NCI-H146 (cell line): ENCODE data around the gene INTS4.
A peak's percentile ranks its signal among the peaks of the same experiment; 100 is the strongest.
"Not testable (repeated sequence)": the region's sequence is repeated elsewhere in the genome, so short reads cannot be mapped to it uniquely, and the experiment has no call there.

Experiments used
- DNase-seq: peaks from one replicate; lab custom pipeline; 2025; lab: John Stamatoyannopoulos, UW

INTS4 gene

GRCh38 chr11:77958583-77959177, 35.8 kb downstream of the INTS4 start:
- not testable (repeated sequence) for DNase-seq

GRCh38 chr11:77943296-77943695, 51.2 kb downstream of the INTS4 start:
- DNase-seq: not testable (repeated sequence)

GRCh38 chr11:77942465-77942864, 52.0 kb downstream of the INTS4 start:
- not testable (repeated sequence) for DNase-seq

DNA sequence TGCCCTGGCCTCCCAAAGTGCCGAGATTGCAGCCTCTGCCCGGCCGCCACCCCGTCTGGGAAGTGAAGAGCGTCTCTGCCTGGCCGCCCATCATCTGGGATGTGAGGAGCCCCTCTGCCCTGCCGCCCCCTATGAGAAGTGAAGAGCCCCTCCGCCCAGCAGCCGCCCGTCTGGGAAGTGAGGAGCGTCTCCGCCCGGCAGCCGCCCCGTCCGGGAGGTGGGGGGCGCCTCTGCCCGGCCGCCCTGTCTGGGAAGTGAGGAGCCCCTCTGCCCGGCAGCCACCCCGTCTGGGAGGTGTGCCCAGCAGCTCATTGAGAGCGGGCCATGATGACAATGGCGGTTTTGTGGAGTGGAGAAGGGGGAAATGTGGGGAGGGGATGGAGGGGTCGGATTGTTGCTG, 60.9 kb downstream of the INTS4 start:
- DNase-seq: not testable (repeated sequence)

- not testable (repeated sequence) for DNase-seq
Measured at GRCh38 chr11:77930334-77931208, 63.9 kb downstream of the INTS4 start.

GRCh38 chr11:77917713-77918112, 76.8 kb downstream of the INTS4 start:
- not testable (repeated sequence) for DNase-seq

DNA sequence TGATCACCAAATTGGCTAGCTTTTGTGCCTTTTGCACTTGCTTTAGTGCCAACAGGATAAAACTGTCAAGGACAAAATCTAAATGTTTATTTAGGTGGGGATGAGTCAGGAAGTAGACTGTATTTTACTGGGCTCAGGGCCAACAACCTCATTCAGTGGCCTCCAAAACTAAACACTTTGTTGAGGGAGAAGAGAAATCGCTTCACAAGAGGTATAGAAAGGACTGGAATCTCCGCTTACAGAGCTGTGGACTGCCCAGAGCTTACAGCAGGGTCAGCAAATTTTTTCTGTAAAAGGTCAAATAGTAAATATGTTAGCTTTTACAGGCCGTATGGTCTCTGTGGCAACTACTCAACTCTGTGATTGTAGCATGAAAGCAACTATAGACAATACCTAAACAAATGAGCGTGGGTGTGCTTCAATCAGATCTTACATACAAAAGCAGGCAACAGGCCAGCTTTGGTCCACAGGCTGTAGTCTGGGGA, 80.1 kb downstream of the INTS4 start:
- DNase-seq: peak; percentile 65

GRCh38 chr11:77913608-77914306, 80.7 kb downstream of the INTS4 start:
- not testable (repeated sequence) for DNase-seq

GRCh38 chr11:77910828-77911227, 83.6 kb downstream of the INTS4 start:
- not testable (repeated sequence) for DNase-seq

DNA sequence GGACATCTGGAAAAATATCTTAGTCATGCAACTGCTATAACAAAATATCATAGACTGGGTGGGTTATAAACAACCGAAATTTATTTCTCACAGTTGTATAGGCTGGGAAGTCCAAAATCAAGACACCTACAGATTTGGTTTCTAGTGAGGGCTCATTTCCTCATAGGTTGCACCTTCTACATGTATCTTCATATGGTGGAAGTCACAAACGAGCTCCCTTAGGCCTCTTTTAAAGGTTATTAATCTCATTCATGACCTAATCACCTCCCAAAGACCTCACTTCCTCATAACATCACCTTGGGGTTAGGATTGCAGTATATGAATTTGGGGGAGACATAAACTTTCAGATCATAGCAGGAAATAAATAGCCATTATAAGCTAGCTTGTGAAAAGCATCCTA, 85.2 kb downstream of the INTS4 start:
- DNase-seq: no peak

- no peak for DNase-seq
Measured at GRCh38 chr11:77908835-77909234, 85.6 kb downstream of the INTS4 start.

- DNase-seq: not testable (repeated sequence)
Measured at GRCh38 chr11:77894949-77895348, 99.5 kb downstream of the INTS4 start.

DNA sequence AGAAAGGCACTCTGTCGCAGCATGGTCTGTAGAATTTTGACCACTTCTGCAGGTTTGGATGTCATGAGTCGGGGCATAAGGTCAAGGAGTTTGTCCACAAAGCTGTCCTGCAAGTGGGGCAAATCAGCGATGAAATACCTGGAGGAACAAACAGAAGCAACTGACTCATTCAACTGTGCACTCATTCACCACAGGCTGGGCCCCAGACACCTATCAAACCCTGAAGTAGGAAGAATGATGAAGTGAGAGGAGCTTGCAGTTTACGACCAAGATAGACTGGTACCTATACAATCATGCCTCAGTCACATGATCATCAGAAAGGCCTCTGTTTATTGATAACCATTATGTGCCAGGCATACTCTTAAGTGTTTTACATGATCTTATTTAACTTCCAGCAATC, 102.8 kb downstream of the INTS4 start:
- DNase-seq: not testable (repeated sequence)

DNA sequence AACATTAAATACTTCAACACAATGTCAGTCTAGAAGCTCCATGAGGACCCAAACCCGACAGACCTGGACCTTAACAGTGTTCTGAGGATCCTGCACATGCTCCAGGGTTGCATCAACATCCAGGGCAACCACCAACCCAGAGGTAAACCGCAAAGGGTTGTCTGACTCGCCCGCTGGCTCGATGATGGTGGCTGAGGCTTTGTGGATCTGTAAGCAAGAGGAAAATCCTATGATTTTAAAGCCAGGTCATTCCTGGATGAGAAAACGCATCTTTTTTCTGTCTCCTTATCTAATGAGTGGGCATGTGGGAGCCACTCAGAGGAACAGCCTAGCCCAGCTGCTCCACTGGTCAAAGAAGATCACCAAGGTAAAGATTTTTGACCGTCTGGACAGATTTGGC, 103.2 kb downstream of the INTS4 start:
- not testable (repeated sequence) for DNase-seq

GRCh38 chr11:77890619-77891056, 103.8 kb downstream of the INTS4 start:
- peak; percentile 13 for DNase-seq

- DNase-seq: not testable (repeated sequence)
Measured at GRCh38 chr11:77890100-77890614, 104.3 kb downstream of the INTS4 start.

- DNase-seq: not testable (repeated sequence)
Measured at GRCh38 chr11:77889045-77889444, 105.4 kb downstream of the INTS4 start.

- DNase-seq: no peak
Measured at GRCh38 chr11:77886401-77886800, 108.1 kb downstream of the INTS4 start.

DNA sequence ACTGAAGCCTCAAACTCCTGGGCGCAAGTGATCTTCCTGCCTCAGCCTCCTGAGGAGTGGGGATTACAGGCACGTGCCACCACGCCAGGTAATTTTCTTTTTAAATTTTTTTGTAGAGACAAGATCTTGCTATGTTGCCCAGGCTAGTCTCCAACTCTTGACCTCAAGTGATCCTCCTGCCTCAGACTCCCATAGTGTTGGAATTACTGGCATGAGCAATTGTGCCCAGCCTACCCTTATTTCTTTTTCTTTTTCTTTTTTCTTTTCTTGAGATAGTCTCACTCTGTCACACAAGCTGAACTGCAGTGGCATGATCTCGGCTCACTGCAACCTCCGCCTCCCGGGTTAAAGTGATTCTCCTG, 109.7 kb downstream of the INTS4 start:
- DNase-seq: no peak

DNA sequence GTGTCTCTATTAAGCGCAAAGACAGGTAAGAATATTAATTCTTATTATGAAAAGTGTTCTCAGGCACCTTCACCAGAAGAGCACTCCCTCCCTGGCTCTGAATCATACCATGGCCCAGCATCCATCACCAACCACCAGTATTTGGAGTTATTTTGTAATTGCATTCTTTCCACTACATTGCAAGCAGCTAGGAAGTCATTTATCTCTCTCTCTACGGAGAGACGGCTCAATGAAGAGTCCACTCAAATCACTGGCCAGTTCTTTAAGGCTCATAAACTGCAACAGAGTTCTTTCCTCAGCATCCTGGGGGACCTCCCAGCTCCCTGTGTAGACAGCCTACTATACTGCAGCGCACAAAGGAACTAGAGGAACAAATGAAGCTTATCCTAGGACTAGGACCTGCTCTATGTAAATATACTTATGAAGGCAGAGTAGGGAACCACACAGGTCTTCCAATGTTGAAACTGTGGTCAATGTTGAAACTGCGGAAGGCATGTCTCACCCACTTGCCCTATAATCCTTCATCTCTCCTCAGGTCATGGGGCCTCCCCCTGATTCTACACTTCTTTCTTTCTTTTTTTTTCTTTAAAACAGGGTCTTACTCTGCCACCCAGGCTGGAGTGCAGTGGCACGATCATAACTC, 110.2 kb downstream of the INTS4 start:
- no peak for DNase-seq

DNA sequence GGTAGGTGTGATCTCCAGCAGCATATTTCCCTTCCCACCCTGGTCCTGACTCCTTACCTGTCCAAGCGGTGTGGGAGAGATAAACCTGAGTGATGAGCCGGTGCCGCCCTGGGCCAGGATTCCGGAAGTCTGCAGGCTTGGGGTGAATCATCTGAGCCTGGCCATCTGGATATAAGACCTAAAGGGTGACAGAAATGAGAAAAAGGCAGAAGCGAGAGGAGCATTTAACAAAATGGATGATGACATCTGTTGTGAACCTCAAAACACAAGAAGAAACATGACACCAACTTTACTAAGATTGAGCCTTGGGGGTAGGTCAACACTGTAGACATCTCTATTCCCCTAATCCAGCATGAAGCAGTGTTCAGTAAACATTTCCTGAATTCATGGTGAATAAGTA, 110.7 kb downstream of the INTS4 start:
- no peak for DNase-seq

DNA sequence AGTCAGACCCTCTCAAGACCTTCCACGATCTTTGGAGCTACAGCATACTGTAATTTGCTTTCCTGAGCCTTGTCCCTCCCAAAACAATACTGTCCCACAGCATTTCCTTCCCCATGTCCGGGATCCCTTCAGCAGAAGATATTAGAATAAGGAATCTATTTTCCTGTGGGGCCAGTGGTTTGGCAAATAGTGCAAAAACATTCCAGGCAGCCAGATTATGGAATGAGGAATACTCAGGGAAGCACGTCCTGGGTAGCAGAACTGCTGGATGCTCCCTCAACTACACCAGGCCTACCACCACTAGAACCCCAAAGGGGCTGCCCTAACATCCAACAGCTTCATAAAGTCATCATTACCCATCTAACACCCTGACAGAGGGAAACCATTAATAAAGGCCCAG, 112.1 kb downstream of the INTS4 start:
- no peak for DNase-seq
